GM19035 (cell line): ENCODE results near the gene SCFD2.
A peak's percentile ranks its signal among the peaks of the same experiment; 100 is the strongest.
"Not testable (repeated sequence)": the region's sequence is repeated elsewhere in the genome, so short reads cannot be mapped to it uniquely, and the experiment has no call there.

Experiments
- ATAC-seq: cut with Tn5 transposase; IDR thresholded peaks from one replicate; pipeline ENCODE4 v1.9.1; 2021; ENCODE audit not compliant: unreplicated experiment

Gene SCFD2

GRCh38 chr4:53150631-53151488, 215.0 kb downstream of the SCFD2 start:
- no peak for ATAC-seq

GRCh38 chr4:53147711-53148110, 218.2 kb downstream of the SCFD2 start:
- ATAC-seq, result no peak

DNA sequence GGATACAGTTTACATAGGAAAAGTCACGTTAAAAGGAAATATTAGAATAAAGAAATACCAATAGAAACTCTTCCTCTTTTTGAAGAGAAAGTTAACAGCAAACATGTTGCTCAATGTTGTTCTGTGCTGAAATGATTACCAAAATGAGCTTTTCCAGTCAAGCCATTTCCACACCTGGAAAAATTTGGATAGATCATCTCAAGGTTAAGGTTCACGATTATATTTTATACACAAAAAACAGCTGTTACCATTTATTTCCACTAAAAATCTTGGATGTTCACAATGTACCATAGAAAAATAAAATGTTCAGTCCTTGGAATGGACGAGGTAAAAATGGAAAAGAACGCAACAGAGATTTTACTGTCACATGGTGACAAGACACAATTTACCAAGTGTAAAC, 218.7 kb downstream of the SCFD2 start:
- no peak for ATAC-seq

GRCh38 chr4:53141308-53141707, 224.6 kb downstream of the SCFD2 start:
- no peak for ATAC-seq

DNA sequence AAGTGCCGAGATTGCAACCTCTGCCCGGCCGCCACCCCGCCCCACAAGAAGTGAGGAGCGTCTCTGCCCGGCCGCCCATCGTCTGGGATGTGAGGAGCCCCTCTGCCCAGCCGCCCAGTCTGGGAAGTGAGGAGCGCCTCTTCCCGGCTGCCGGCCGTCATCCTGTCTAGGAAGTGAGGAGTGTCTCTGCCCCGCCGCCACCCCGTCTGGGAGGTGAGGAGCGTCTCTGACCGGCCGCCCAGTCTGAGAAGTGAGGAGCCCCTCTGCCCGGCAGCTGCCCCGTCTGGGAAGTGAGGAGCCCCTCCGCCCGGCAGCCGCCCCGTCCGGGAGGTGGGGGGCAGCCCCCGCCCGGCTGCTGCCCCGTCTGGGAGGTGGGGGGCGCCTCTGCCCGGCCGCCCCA, 226.6 kb downstream of the SCFD2 start:
- not testable (repeated sequence) for ATAC-seq

GRCh38 chr4:53137468-53137867, 228.4 kb downstream of the SCFD2 start:
- ATAC-seq, result no peak

- no peak for ATAC-seq
Observed at GRCh38 chr4:53136954-53137353, 228.9 kb downstream of the SCFD2 start.

DNA sequence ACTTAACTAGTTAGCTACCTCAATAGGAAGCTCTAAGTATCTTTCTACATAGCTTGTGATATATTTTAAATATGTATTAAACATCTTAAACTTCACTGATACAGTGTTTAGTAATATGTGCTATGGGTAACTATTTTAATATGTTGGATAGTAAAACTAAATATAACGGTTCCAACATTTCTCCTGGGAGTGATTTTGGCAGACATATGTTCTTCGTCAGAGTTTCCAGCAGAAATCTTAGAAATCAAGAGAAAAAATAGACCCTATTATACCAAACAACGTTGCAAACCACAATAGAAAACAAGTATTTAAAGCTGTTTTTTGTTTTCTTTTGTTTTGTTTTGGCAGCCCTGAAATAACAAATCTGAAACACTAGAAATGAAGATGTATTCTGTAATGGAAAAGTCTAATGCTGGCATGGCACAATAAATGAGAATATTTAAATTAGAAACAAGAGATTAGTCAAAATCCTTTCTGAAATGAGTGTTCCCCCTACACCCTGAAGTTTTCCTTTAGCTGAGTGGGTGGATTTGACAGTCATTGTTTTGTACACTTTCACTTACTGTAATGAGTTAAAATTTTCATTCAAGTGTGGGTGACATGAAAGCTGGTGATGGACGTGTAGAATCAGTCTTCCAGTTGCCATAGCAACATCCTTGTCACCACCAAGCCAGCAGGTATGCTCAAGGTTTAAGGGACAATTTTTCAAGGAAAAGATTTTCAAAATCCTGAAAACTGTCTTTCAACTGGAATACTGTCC, 233.5 kb downstream of the SCFD2 start:
- ATAC-seq, result peak; percentile 50

DNA sequence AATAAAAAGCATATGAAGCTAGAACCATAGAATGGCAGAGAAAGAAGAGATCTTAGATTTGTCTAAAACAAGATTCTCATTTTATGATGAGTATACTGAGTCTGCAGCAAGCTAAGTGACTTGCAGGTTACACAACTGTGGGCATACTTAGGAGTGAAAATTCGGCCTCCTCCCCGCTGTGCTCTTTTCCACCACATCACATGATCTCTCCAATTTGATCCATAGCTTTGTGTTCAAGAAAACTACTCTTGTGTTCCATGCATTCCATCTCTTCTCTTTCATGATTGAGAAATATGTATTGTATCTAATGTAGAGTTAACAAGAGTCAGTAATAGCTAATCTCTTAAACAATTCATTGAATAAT, 234.3 kb downstream of the SCFD2 start:
- no peak for ATAC-seq

GRCh38 chr4:53130896-53131561, 234.8 kb downstream of the SCFD2 start:
- no peak for ATAC-seq

DNA sequence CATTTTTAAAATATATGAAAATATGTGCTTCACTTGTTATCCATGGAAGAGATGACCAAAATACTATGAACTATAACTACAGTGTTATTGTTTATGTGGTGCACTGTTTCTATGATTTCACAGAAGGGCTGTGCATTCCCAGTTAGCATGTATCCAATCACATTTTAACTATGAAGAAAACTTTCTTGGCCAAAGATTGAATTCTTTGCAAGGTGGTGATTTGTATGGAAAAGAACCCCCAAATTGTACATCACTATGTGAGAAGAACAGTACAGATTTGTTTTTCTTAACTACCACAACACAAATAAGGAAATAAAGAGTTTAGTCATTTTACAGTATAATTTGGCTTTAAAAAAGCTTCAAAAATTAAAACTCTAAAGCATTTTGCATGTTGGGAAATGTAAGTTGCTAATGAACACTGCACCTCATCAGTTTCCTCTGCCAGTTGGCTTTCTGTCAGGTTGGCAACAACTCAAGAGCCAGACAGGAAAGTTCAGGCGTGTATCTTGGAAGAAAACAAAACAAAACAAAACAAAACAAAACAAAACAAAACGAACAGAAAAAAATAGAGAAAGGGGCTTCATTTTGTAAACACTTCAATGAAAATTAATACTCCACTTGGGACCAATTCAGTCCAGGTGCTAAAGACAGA, 237.0 kb downstream of the SCFD2 start:
- no peak for ATAC-seq

DNA sequence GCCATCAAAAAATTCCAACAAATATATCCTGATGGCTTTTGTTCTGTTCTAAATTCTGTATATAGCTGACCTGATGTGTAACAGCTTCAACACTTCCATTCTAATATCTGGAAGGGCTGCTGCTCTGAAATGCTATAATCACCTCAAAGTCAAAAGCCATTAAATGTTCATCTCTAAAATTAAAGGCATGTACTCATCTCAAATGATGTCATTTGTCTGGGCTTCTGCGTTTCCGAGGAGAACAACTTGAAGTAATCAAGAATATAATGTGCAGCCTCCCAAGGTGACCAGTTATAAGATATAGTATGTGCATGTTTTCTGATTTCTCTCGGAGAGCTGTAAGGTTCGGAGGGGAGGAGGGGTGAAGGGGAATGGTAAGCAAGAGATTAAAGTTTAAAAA, 237.6 kb downstream of the SCFD2 start:
- ATAC-seq, result no peak

DNA sequence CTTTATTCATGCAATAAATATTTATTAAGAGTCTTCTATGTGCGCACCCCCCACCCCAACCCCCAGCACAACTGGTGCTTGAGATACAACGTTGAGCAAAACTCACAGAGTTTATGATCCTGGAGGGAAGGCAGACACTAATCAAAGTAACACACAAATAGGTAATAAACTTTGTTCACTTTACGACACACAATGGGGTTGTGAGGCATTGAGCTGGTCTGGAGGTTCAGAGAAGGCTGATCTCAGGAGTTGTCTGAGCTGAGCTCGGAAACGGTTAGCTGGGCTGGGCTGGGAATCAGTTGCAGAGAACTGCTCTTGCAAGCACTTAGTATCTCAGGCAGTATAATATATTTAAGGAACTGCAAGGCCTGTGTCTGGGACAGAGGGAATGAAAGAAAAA, 238.5 kb downstream of the SCFD2 start:
- ATAC-seq, result no peak

DNA sequence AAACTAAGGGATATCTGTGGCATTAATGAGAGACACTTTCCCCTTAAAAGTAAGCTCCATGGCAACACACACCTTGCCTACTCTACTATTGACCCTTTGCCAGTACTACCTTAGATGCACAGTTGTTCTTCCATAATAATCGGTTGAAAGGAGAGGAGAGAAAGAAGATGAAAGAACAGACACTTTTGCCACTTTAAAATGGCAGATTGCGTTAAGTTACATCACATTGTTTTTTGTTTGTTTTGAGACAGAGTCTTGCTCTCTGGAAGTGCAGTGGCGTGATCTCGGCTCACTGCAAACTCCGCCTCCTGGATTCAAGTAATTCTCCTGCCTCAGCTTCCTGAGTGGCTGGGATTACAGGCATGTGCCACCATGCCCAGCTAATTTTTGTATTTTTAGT, 239.8 kb downstream of the SCFD2 start:
- ATAC-seq, result no peak

DNA sequence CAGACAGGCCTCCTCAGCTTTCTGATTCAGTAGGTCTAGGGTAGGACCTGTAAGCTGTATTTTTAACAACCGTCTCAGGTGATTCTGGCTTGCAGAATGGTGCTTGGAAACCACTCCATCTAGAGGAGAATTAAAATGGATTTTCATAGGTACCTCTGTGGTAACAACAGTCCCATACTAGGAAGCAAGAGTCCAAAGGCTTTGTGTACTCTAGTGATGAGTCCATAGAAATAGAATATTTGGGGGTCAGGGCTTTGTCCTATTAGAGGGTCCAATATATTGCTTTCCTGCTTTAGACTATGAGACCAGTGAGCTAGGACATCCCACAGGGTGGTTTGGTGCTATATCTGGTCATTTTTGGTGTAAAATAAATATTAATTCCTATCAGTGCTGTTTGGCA, 242.0 kb downstream of the SCFD2 start:
- no peak for ATAC-seq

- ATAC-seq, result no peak
Observed at GRCh38 chr4:53123171-53123570, 242.7 kb downstream of the SCFD2 start.

- no peak for ATAC-seq
Observed at GRCh38 chr4:53122280-53123116, 243.4 kb downstream of the SCFD2 start.

DNA sequence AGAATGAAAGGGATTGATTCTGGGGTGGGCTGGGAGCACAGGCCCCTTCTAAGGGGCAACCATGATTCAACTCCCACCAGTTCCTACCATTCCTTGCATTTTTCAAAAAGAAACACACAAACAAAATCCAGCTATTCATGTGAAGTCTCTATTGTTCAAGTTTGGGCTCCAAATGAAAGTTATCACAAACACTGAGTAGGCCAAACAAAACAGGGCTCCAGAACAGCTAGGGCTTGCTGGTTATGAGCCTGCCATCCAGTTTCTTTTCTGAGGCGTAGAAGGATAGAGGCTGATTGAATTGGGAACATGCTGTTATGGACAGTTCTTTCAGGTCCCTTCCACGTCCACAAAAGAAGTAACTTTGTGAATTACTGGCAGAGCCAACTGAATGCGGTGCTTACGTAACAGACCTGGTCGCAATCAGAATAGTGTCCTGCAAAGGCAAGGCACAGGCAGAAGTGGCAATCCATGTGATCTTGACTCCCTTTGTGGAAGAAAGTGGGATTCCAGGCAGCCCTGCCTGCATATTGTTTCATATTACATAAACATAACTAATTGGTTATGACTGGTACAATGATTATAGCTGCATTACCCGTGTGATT, 244.5 kb downstream of the SCFD2 start:
- no peak for ATAC-seq

- ATAC-seq, result no peak
Observed at GRCh38 chr4:53120778-53121177, 245.1 kb downstream of the SCFD2 start.

- no peak for ATAC-seq
Observed at GRCh38 chr4:53119680-53120079, 246.2 kb downstream of the SCFD2 start.
